H9 (cell line): ENCODE results near the gene ZNF81. TPM values are rescaled to one million over a fixed set of nuclear protein-coding genes. Genes with fewer than 3 reads are reported as not detected.
A peak's percentile ranks its signal among the peaks of the same experiment; 100 is the strongest.

Source experiments
- DNase-seq: peaks from one replicate; pipeline ENCODE4 v3.0.0-alpha.2; 2017
- H2AFZ ChIP-seq: one replicate; pipeline ENCODE4 v1.6.1; 2013; ENCODE audit warnings: mild to moderate bottlenecking, low read length, control low read depth, moderate library complexity
- H2AK5ac ChIP-seq: 2 replicates; pipeline ENCODE4 v1.6.1; 2013; ENCODE audit warnings: low read length, control low read depth, mixed read lengths; ENCODE audit not compliant: insufficient read length
- H2BK120ac ChIP-seq: one replicate; pipeline ENCODE4 v1.6.1; 2013; ENCODE audit warnings: low read depth, mild to moderate bottlenecking, low read length, control low read depth, inconsistent platforms; ENCODE audit not compliant: poor library complexity, severe bottlenecking
- H2BK12ac ChIP-seq: 2 replicates; pipeline ENCODE4 v1.6.1; 2013; ENCODE audit warnings: low read length, control low read depth, mixed read lengths, low read depth; ENCODE audit not compliant: insufficient read length
- H2BK15ac ChIP-seq: 2 replicates; pipeline ENCODE4 v1.6.1; 2013; ENCODE audit warnings: low read depth, low read length, control low read depth
- H2BK20ac ChIP-seq: one replicate; pipeline ENCODE4 v1.6.1; 2013; ENCODE audit warnings: low read depth, mild to moderate bottlenecking, low read length, control low read depth, inconsistent platforms; ENCODE audit not compliant: poor library complexity, severe bottlenecking
- H2BK5ac ChIP-seq: 2 replicates; pipeline ENCODE4 v1.6.1; 2013; ENCODE audit warnings: low read length, control low read depth, mixed read lengths; ENCODE audit not compliant: insufficient read length
- H3K14ac ChIP-seq: 2 replicates; pipeline ENCODE4 v1.6.1; 2013; ENCODE audit warnings: low read length, control low read depth; ENCODE audit not compliant: insufficient read depth
- H3K18ac ChIP-seq: 2 replicates; pipeline ENCODE4 v1.6.1; 2013; ENCODE audit warnings: low read depth, mild to moderate bottlenecking, mixed read lengths, low read length, control low read depth; ENCODE audit not compliant: insufficient read length
- H3K23ac ChIP-seq: 2 replicates; pipeline ENCODE4 v1.6.1; 2013; ENCODE audit warnings: low read length, control low read depth, mixed read lengths, low read depth; ENCODE audit not compliant: insufficient read length
- H3K23me2 ChIP-seq: 2 replicates; pipeline ENCODE4 v1.6.1; 2013; ENCODE audit warnings: low read depth, mild to moderate bottlenecking, mixed read lengths, low read length, control low read depth; ENCODE audit not compliant: insufficient read length, poor library complexity, severe bottlenecking
- H3K27ac ChIP-seq: 2 replicates; pipeline ENCODE4 v1.5.1; 2013; ENCODE audit warnings: low read length, control low read depth, mixed read lengths, low read depth; ENCODE audit not compliant: insufficient read length
- H3K27me3 ChIP-seq: 2 replicates; pipeline ENCODE4 v1.6.1; 2013; ENCODE audit warnings: low read length, control low read depth, inconsistent platforms; ENCODE audit not compliant: insufficient read depth
- H3K4ac ChIP-seq: 2 replicates; pipeline ENCODE4 v1.6.1; 2013; ENCODE audit warnings: low read depth, mild to moderate bottlenecking, control low read depth, inconsistent platforms, low read length, moderate library complexity
- H3K4me1 ChIP-seq: 2 replicates; pipeline ENCODE4 v1.6.1; 2013; ENCODE audit warnings: low read length, control low read depth, inconsistent platforms; ENCODE audit not compliant: insufficient read depth
- H3K4me2 ChIP-seq: 2 replicates; pipeline ENCODE4 v1.6.1; 2013; ENCODE audit warnings: low read length, control low read depth, mixed read lengths; ENCODE audit not compliant: insufficient read length, insufficient read depth
- H3K56ac ChIP-seq: 2 replicates; pipeline ENCODE4 v1.6.1; 2013; ENCODE audit warnings: low read depth, mild to moderate bottlenecking, mixed read lengths, low read length, control low read depth; ENCODE audit not compliant: insufficient read length
- H3K79me1 ChIP-seq: 2 replicates; pipeline ENCODE4 v1.6.1; 2013; ENCODE audit warnings: low read depth, mild to moderate bottlenecking, moderate library complexity, low read length, control low read depth, inconsistent platforms; ENCODE audit not compliant: insufficient read depth, poor library complexity, severe bottlenecking
- H3K79me2 ChIP-seq: 2 replicates; pipeline ENCODE4 v1.6.1; 2013; ENCODE audit warnings: low read length, control low read depth, inconsistent platforms; ENCODE audit not compliant: insufficient read depth
- H3K9ac ChIP-seq: 2 replicates; pipeline ENCODE4 v1.6.1; 2013; ENCODE audit warnings: low read length, control low read depth, mixed read lengths; ENCODE audit not compliant: insufficient read length; ENCODE audit errors: extremely low read depth
- H3K9me3 ChIP-seq: one replicate; pipeline ENCODE4 v1.6.1; 2013; ENCODE audit warnings: low read depth, low read length, inconsistent platforms; ENCODE audit not compliant: control insufficient read depth
- H3T11ph ChIP-seq: one replicate; pipeline ENCODE4 v1.6.1; 2013; ENCODE audit warnings: mild to moderate bottlenecking, low read length, control low read depth, inconsistent platforms
- H4K20me1 ChIP-seq: one replicate; pipeline ENCODE4 v1.6.1; 2013; ENCODE audit not compliant: control insufficient read depth, insufficient read length, insufficient read depth
- H4K5ac ChIP-seq: 2 replicates; pipeline ENCODE4 v1.6.1; 2013; ENCODE audit warnings: low read depth, mild to moderate bottlenecking, mixed read lengths, low read length, control low read depth; ENCODE audit not compliant: insufficient read length
- H4K8ac ChIP-seq: replicated peaks from 2 replicates; pipeline ENCODE4 v1.6.1; 2013; ENCODE audit warnings: low read length, control low read depth, mixed read lengths, low read depth; ENCODE audit not compliant: insufficient read length
- H4K91ac ChIP-seq: 2 replicates; pipeline ENCODE4 v1.6.1; 2013; ENCODE audit warnings: low read depth, mild to moderate bottlenecking, moderate library complexity, mixed read lengths, low read length, control low read depth; ENCODE audit not compliant: insufficient read length
- H3K27ac Mint-ChIP-seq, 3 experiments: 2 replicates in 2 of 3; 3 replicates in 1 of 3; pipeline ENCODE4 v1.8.0; 2020 to 2021; ENCODE audit warnings: mixed read lengths in 3 of 3, mild to moderate bottlenecking in 1 of 3, moderate library complexity in 1 of 3
- H3K27me3 Mint-ChIP-seq: 2 replicates; pipeline ENCODE4 v1.8.0; 2021; ENCODE audit warnings: low read depth, mild to moderate bottlenecking, moderate library complexity, mixed read lengths
- H3K36me3 Mint-ChIP-seq, 3 experiments: 2 replicates in 2 of 3; 3 replicates in 1 of 3; pipeline ENCODE4 v1.8.0; 2020 to 2021; ENCODE audit warnings: low read depth in 3 of 3, mixed read lengths in 3 of 3; ENCODE audit not compliant: insufficient read depth in 1 of 3
- H3K4me1 Mint-ChIP-seq, 2 experiments: 2 replicates each; pipeline ENCODE4 v1.8.0; 2020; ENCODE audit warnings: mixed read lengths in 2 of 2
- H3K4me3 Mint-ChIP-seq, 2 experiments: 2 replicates in 1 of 2; 3 replicates in 1 of 2; pipeline ENCODE4 v1.8.0; 2020 to 2021; ENCODE audit warnings: mild to moderate bottlenecking in 2 of 2, mixed read lengths in 2 of 2, moderate library complexity in 1 of 2
- H3K9me3 Mint-ChIP-seq, 2 experiments: 2 replicates in 1 of 2; 3 replicates in 1 of 2; pipeline ENCODE4 v1.8.0; 2020; ENCODE audit warnings: mild to moderate bottlenecking in 2 of 2, mixed read lengths in 2 of 2, moderate library complexity in 1 of 2
- WGBS: extraction: QIAGEN DNeasy Blood & Tissue Kit; methylation state at CpG from one replicate; pipeline ENCODE4 v1.1.7; 2013; ENCODE audit warnings: missing lambda C conversion rate, low lambda C conversion rate, mixed read lengths; ENCODE audit not compliant: insufficient read length; ENCODE audit errors: extremely low coverage; 5-methylcytosine and 5-hydroxymethylcytosine counted together
- total RNA-seq: library from RNA; stranded (reverse); gene quantifications from 2 replicates; pipeline ENCODE4 v1.2.1, GENCODE V29; 2021
- TF ChIP-seq, protein P1 (sequence below): fragments of 200-600 bp; sonication (generic); conservative IDR thresholded peaks from 3 replicates; pipeline ENCODE4 v1.8.0; 2021; ENCODE audit warnings: antibody characterized with exemption, mild to moderate bottlenecking

Gene ZNF81
- total RNA-seq, 1 experiment from 2014 or later = 11.0 TPM

- H3K27ac ChIP-seq = no peak overlapping the region
Measured at GRCh38 chrX:47854474-47854873, 17.8 kb downstream of the ZNF81 start.

More at GRCh38 chrX:47854474-47854873, 17.8 kb downstream of the ZNF81 start:
- H3K4ac ChIP-seq = no peak overlapping the region
- TF ChIP-seq, protein P1, sequence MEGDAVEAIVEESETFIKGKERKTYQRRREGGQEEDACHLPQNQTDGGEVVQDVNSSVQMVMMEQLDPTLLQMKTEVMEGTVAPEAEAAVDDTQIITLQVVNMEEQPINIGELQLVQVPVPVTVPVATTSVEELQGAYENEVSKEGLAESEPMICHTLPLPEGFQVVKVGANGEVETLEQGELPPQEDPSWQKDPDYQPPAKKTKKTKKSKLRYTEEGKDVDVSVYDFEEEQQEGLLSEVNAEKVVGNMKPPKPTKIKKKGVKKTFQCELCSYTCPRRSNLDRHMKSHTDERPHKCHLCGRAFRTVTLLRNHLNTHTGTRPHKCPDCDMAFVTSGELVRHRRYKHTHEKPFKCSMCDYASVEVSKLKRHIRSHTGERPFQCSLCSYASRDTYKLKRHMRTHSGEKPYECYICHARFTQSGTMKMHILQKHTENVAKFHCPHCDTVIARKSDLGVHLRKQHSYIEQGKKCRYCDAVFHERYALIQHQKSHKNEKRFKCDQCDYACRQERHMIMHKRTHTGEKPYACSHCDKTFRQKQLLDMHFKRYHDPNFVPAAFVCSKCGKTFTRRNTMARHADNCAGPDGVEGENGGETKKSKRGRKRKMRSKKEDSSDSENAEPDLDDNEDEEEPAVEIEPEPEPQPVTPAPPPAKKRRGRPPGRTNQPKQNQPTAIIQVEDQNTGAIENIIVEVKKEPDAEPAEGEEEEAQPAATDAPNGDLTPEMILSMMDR = peak; percentile 62
- H2BK12ac ChIP-seq = no peak overlapping the region
- no peaks in the 10 kb centered on the region for H3K79me1 ChIP-seq
- Mint-ChIP-seq H3K4me1 (no peaks in the 10 kb centered on the region), H3K27me3 (no peaks in the 10 kb centered on the region), H3K4me3 (no peak overlapping the region), H3K27ac (no peak overlapping the region), H3K9me3 (peaks cover 62 to 66% of the 10 kb centered on the region in 2 experiments), H3K36me3 (peaks cover 4 to 18% (median 9%) of the 10 kb centered on the region in 3 experiments; a peak in 6 of 7 replicates)
- H2AFZ ChIP-seq = no peak overlapping the region
- H3K79me2 ChIP-seq = no peaks in the 10 kb centered on the region
- H2BK5ac ChIP-seq = no peak overlapping the region
- no peak overlapping the region for H2BK120ac ChIP-seq
- H3K23ac ChIP-seq = no peak overlapping the region
- H3K14ac ChIP-seq = no peak overlapping the region
- WGBS = no CpG with 5 or more reads among the region's 10 CpGs
- no peak overlapping the region for H3K4me2 ChIP-seq
- H3K27me3 ChIP-seq = no peaks in the 10 kb centered on the region
- no peak overlapping the region for H4K5ac ChIP-seq
- H3K23me2 ChIP-seq = no peaks in the 10 kb centered on the region
- no peaks in the 10 kb centered on the region for H3K4me1 ChIP-seq
- H3K18ac ChIP-seq = no peak overlapping the region
- H2AK5ac ChIP-seq = no peak overlapping the region
- H3K9ac ChIP-seq = no peak overlapping the region
- no peak overlapping the region for H2BK15ac ChIP-seq
- H3K56ac ChIP-seq = no peak overlapping the region
- H4K20me1 ChIP-seq = no peaks in the 10 kb centered on the region
- no peak overlapping the region for H4K8ac ChIP-seq
- no peak overlapping the region for H3T11ph ChIP-seq
- peak; percentile 34 for DNase-seq
- peaks cover 10% of the 10 kb centered on the region for H3K9me3 ChIP-seq
- H4K91ac ChIP-seq = no peak overlapping the region
- H2BK20ac ChIP-seq = no peak overlapping the region
